Placental epithelial cell (primary cell): ENCODE measurements around the gene GCG. TPM values are rescaled to one million over a fixed set of nuclear protein-coding genes. Genes with fewer than 3 reads are reported as not detected.

Experiments used
- total RNA-seq: library from RNA; depleted of rRNA; stranded (reverse); fragments of >200 nt; gene quantifications from 2 replicates; pipeline ENCODE4 v1.2.3, GENCODE V29; 2012

The GCG gene
- total RNA-seq, result 0.39 TPM in 1 of 2 replicates, not detected in the other

GRCh38 chr2:162152147-162152546, at the start of gene GCG:
TSS of gene GCG (minus strand) at chr2:162152247. CDS start at chr2:162149178, 3,069 bp downstream.

Other genes with a start within 250 kb of the GCG start
- 83.2 and 98.4 TPM in 2 replicates for gene DPP4, start 78.0 kb downstream of the GCG start, total RNA-seq
- gene FAP, start 91.2 kb upstream of the GCG start, total RNA-seq, result 62.0 and 62.9 TPM in 2 replicates
- gene IFIH1, start 166.4 kb upstream of the GCG start, total RNA-seq, result 1.8 and 2.0 TPM in 2 replicates
- gene GCA, start 191.9 kb upstream of the GCG start, total RNA-seq, result 5.9 and 8.4 TPM in 2 replicates